MV-4-11 (cell line): ENCODE data around the gene DACT2.

Source experiments
- DNase-seq: peaks from one replicate; lab custom pipeline; 2025; lab: John Stamatoyannopoulos, UW

Gene DACT2

GRCh38 chr6:168265827-168266815 is 53.5 kb downstream of the DACT2 start:
- no peak for DNase-seq

- DNase-seq, result no peak
Observed at GRCh38 chr6:168265394-168265793, 54.2 kb downstream of the DACT2 start.

- no peak for DNase-seq
Observed at GRCh38 chr6:168264593-168265335, 54.8 kb downstream of the DACT2 start.

- DNase-seq, result no peak
Observed at GRCh38 chr6:168263351-168263905, 56.1 kb downstream of the DACT2 start.

GRCh38 chr6:168261234-168261633 is 58.3 kb downstream of the DACT2 start:
- DNase-seq, result no peak

GRCh38 chr6:168260420-168260987 is 59.1 kb downstream of the DACT2 start:
- DNase-seq, result no peak

- DNase-seq, result no peak
Observed at GRCh38 chr6:168258795-168259194, 60.8 kb downstream of the DACT2 start.

- DNase-seq, result no peak
Observed at GRCh38 chr6:168256940-168257339, 62.6 kb downstream of the DACT2 start.
